ENCODE results near the gene PEX5L. TPM values are rescaled to one million over a fixed set of nuclear protein-coding genes. Genes with fewer than 3 reads are reported as not detected.
"Not testable (repeated sequence)": the region's sequence is repeated elsewhere in the genome, so short reads cannot be mapped to it uniquely, and the experiment has no call there.

The PEX5L gene
- total RNA-seq, 2 experiments from 2014 or later, result not detected

GRCh38 chr3:179797192-179797591, 239.5 kb downstream of the PEX5L start:
- peaks cover 1% of the 10 kb centered on the region for H3K4me1 Mint-ChIP-seq (ENCODE audit: low read depth)
- ChIA-PET POLR2A (no interaction called here), CTCF (no interaction called here)
- intact Hi-C loops (cut with micrococcal nuclease), result no loop called here
- H3K9me3 Mint-ChIP-seq, result no peaks in the 10 kb centered on the region
- no peaks in the 10 kb centered on the region for H3K36me3 Mint-ChIP-seq (ENCODE audit: low read depth)
- ATAC-seq, result no peak
- DNase-seq, result no peak
- TF ChIP-seq CTCF (IDR thresholded peaks at IDR 0.05), result no peak
- no peak overlapping the region for H3K4me3 Mint-ChIP-seq
- no peaks in the 10 kb centered on the region for H3K27me3 Mint-ChIP-seq
- H3K27ac Mint-ChIP-seq, result no peak overlapping the region

GRCh38 chr3:179796421-179796820, 240.3 kb downstream of the PEX5L start:
- no peak for ATAC-seq
- no peak for TF ChIP-seq CTCF (IDR thresholded peaks at IDR 0.05)
- ChIA-PET CTCF (no interaction called here), POLR2A (no interaction called here)
- Mint-ChIP-seq H3K36me3 (ENCODE audit: low read depth) (no peaks in the 10 kb centered on the region), H3K9me3 (no peaks in the 10 kb centered on the region), H3K4me1 (ENCODE audit: low read depth) (peaks cover 1% of the 10 kb centered on the region), H3K4me3 (no peak overlapping the region), H3K27me3 (no peaks in the 10 kb centered on the region), H3K27ac (no peak overlapping the region)
- intact Hi-C loops (cut with micrococcal nuclease), result no loop called here
- no peak for DNase-seq

GRCh38 chr3:179794355-179794754, 242.4 kb downstream of the PEX5L start:
- H3K4me1 Mint-ChIP-seq (ENCODE audit: low read depth), result peaks cover 1% of the 10 kb centered on the region
- intact Hi-C loops (cut with micrococcal nuclease), result no loop called here
- no peaks in the 10 kb centered on the region for H3K36me3 Mint-ChIP-seq (ENCODE audit: low read depth)
- H3K27ac Mint-ChIP-seq, result no peak overlapping the region
- ChIA-PET CTCF (no interaction called here), POLR2A (no interaction called here)
- TF ChIP-seq CTCF (IDR thresholded peaks at IDR 0.05), result no peak
- DNase-seq (no peak), ATAC-seq (no peak)
- H3K27me3 Mint-ChIP-seq, result no peaks in the 10 kb centered on the region
- H3K9me3 Mint-ChIP-seq, result no peaks in the 10 kb centered on the region
- H3K4me3 Mint-ChIP-seq, result no peak overlapping the region

GRCh38 chr3:179791793-179792192, 244.9 kb downstream of the PEX5L start:
- no peak for ATAC-seq
- no peak for DNase-seq
- POLR2A ChIA-PET, result no interaction called here
- no peaks in the 10 kb centered on the region for H3K27me3 Mint-ChIP-seq
- peaks cover 2% of the 10 kb centered on the region for H3K36me3 Mint-ChIP-seq (ENCODE audit: low read depth)
- H3K27ac Mint-ChIP-seq, result no peak overlapping the region
- CTCF ChIA-PET, result interaction anchor here (1.2 kb wide), 1 partner anchor 22 kb away, joined by 3 read pairs; no protein-coding TSS in a partner anchor
- intact Hi-C loops (cut with micrococcal nuclease), result no loop called here
- peaks cover 1% of the 10 kb centered on the region for H3K4me1 Mint-ChIP-seq (ENCODE audit: low read depth)
- H3K9me3 Mint-ChIP-seq, result no peaks in the 10 kb centered on the region
- no peak overlapping the region for H3K4me3 Mint-ChIP-seq
- no peak for TF ChIP-seq CTCF (IDR thresholded peaks at IDR 0.05)

GRCh38 chr3:179788996-179789395, 247.7 kb downstream of the PEX5L start:
- Mint-ChIP-seq H3K27me3 (no peaks in the 10 kb centered on the region), H3K4me1 (ENCODE audit: low read depth) (no peaks in the 10 kb centered on the region), H3K27ac (no peak overlapping the region), H3K4me3 (no peak overlapping the region), H3K9me3 (no peaks in the 10 kb centered on the region), H3K36me3 (ENCODE audit: low read depth) (peaks cover 3% of the 10 kb centered on the region)
- ATAC-seq (no peak), DNase-seq (no peak)
- intact Hi-C loops (cut with micrococcal nuclease), result no loop called here
- ChIA-PET CTCF (no interaction called here), POLR2A (interaction anchor here (0.7 kb wide), 1 partner anchor 1133 kb away, joined by 3 read pairs; no protein-coding TSS in a partner anchor)
- TF ChIP-seq CTCF (IDR thresholded peaks at IDR 0.05), result no peak

GRCh38 chr3:179782841-179783240, 253.9 kb downstream of the PEX5L start:
- POLR2A ChIA-PET; H3K27me3 Mint-ChIP-seq; H3K27ac Mint-ChIP-seq; H3K4me1 Mint-ChIP-seq (ENCODE audit: low read depth); H3K9me3 Mint-ChIP-seq; DNase-seq; ATAC-seq; H3K4me3 Mint-ChIP-seq; intact Hi-C loops (cut with micrococcal nuclease): not testable (repeated sequence)
- CTCF ChIA-PET, result interaction anchor here (0.9 to 1.6 kb wide), 2 partner anchors 13 to 29 kb away, joined by 3 to 4 read pairs; no protein-coding TSS in a partner anchor
- peaks cover 23% of the 10 kb centered on the region for H3K36me3 Mint-ChIP-seq (ENCODE audit: low read depth)

Measured in activated CD8-positive, alpha-beta T cell treated with anti-CD3 and anti-CD28 coated beads for 36 hours (primary cell).